Astrocyte of the spinal cord (primary cell): ENCODE data around the gene CARD14.

ENCODE experiments used
- DNase-seq: peaks from one replicate; pipeline ENCODE4 v3.0.0; 2011; ENCODE audit warnings: low read depth, low spot score
- H3K4me3 ChIP-seq: 2 replicates; pipeline ENCODE4 v1.5.1; 2011; ENCODE audit warnings: low read depth, mild to moderate bottlenecking, low read length, moderate library complexity
- in situ Hi-C: cut with HindIII; loops from 2 replicates; pipeline ENCODE4 v1.10.0; 2017; ENCODE audit warnings: low sequenced_read_pairs
- TF ChIP-seq, protein P1 (sequence below): IDR thresholded peaks from 2 replicates; pipeline ENCODE4 v1.5.1; 2012; ENCODE audit warnings: low read depth, mild to moderate bottlenecking, low read length, inconsistent platforms

The CARD14 gene

DNA sequence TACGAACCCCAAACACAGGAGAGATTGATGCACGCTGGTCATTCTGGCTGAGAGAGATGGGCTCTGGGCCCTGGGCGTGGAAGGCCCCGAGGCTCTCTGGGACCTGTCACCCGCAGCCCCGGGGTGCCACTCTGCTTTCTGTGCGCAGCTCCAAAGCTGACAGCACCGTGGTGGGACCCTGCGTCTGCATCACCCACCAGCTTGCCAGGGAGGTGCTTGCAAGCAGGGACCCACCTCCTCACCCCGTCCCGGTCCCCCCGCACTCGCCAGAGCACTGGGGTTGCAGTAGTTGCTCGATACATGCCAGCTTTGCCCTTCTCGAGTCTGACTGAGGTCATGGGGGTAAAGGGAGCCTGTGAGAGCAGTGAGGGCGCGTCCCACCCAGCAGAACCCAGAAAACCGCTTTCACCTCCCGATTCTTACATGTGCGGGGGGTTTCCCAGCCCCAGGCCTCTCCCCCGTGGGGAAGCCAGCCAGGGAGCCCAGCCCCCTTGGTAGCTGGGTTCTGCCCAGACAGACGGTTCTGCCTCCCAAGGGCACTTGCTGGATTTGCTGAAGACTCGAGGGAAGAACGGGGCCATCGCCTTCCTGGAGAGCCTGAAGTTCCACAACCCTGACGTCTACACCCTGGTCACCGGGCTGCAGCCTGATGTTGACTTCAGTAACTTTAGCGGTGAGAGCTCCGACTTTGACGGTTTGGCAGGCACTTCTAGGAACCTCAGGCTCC, 12.5 kb downstream of the CARD14 start:
- no peak overlapping the region for H3K4me3 ChIP-seq
- DNase-seq, result no peak
- TF ChIP-seq, protein P1, sequence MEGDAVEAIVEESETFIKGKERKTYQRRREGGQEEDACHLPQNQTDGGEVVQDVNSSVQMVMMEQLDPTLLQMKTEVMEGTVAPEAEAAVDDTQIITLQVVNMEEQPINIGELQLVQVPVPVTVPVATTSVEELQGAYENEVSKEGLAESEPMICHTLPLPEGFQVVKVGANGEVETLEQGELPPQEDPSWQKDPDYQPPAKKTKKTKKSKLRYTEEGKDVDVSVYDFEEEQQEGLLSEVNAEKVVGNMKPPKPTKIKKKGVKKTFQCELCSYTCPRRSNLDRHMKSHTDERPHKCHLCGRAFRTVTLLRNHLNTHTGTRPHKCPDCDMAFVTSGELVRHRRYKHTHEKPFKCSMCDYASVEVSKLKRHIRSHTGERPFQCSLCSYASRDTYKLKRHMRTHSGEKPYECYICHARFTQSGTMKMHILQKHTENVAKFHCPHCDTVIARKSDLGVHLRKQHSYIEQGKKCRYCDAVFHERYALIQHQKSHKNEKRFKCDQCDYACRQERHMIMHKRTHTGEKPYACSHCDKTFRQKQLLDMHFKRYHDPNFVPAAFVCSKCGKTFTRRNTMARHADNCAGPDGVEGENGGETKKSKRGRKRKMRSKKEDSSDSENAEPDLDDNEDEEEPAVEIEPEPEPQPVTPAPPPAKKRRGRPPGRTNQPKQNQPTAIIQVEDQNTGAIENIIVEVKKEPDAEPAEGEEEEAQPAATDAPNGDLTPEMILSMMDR, result no peak
- in situ Hi-C loops, result no loop called here

DNA sequence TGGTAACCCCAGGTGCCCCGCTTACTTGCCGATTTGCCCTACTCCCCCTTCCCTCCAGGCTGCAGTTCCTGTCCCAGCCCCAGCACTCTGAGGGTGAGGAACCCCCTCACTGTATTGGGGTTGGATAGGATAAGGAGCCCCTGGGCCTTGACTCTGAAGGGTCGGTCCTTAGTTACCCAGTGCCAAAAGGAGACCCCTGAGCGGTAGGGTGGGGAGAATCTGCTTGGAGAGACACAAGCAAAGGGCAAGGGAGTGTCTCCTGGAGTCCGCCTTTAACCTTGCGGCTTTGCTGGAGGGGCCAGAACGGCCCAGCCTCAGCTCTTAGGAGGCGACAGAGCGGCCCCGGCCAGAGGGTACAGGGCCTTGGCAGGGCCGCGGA, 13.0 kb downstream of the CARD14 start:
- H3K4me3 ChIP-seq, result no peak overlapping the region
- in situ Hi-C loops, result no loop called here
- TF ChIP-seq, protein P1, result no peak
- DNase-seq, result no peak

DNA sequence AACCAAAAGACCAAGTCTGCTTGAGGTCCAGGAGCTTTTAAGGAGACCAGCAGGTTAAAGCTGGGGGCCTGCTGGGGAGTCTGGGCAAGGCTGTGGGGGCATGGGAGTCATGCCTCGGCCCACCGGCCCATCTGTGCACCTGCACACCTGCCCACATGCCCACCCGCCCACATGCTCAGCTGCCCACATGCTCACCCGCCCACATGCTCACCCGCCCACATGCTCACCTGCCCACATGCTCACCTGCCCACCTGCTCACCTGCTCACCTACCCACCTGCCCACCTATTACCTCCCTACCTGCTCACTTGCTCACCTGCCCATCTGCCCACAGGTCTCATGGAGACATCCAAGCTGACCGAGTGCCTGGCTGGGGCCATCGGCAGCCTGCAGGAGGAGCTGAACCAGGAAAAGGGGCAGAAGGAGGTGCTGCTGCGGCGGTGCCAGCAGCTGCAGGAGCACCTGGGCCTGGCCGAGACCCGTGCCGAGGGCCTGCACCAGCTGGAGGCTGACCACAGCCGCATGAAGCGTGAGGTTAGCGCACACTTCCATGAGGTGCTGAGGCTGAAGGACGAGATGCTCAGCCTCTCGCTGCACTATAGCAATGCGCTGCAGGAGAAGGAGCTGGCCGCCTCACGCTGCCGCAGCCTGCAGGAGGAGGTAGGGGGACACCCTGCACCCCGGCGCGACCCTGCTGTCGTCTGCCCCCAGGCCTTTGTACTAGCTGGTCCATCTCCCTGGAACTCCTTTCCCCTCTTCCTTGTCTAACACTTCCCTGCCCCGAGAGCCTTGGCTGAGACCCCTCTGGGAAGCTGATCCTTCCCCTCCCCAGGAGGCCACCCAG, 14.0 kb downstream of the CARD14 start:
- no peak for DNase-seq
- TF ChIP-seq, protein P1, result no peak
- H3K4me3 ChIP-seq, result no peak overlapping the region
- in situ Hi-C loops, result no loop called here

DNA sequence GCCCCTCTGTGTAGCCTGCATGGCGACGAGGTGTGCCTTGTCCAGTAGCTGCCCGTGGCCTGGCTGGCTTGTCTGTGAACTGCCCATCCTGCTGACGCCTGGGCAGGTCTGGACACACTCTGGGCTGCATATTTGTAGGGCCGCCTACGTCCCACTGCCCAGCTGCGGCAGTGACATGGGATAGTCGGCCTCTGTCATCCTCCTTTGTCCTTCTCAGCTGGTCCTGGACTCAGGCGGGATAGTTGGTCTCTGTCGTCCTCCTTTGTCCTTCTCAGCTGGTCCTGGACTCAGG, 14.5 kb downstream of the CARD14 start:
- TF ChIP-seq, protein P1, result no peak
- no peak for DNase-seq
- H3K4me3 ChIP-seq, result no peak overlapping the region
- in situ Hi-C loops, result no loop called here

DNA sequence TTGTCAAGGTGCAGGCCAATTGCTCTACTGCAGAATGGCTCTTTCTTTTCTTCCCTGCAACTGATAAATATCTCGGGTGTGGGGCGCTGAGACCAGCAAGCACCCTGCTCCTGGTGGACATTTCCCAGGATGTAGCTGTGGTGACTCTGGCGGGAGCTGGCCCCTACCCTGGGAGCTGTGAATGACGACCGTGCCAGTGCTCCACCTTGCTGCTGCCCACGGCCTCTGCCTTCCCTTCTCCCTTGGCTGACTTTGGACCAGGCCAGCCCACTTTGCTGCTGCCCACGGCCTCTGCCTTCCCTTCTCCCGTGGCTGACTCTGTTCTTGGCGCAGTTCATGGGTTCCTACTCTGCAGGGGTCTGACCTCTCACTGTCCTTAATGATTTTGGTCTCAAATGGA, 16.1 kb downstream of the CARD14 start:
- no peak for DNase-seq
- H3K4me3 ChIP-seq, result no peak overlapping the region
- in situ Hi-C loops, result no loop called here
- TF ChIP-seq, protein P1, result no peak

DNA sequence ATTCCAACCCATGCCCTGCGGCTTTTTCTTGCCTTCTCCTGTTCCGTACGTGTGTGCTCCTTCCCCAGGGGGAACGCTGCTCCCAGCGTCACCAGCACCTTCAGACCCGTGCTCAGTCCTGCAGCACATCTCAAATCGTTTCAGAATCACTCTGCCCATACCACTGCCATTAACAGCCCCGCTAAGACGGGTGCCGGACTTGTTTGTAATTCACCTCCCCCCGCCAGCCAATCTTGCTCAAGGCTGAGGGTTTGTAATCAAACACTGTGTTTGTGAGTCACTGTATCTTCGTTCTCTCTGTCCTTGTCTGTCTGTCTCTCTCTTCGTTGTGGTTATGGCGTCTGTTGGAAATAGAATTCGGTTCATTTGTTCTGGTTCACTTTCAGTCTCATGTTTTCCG, 17.3 kb downstream of the CARD14 start:
- DNase-seq, result no peak
- in situ Hi-C loops, result no loop called here
- TF ChIP-seq, protein P1, result no peak
- no peak overlapping the region for H3K4me3 ChIP-seq
